Mucosa of descending colon (tissue), 3 donors: ENCODE measurements around the gene CDH12. TPM values are rescaled to one million over a fixed set of nuclear protein-coding genes. Genes with fewer than 3 reads are reported as not detected.

Source experiments
- ATAC-seq: fragments of 200-7000 bp; cut with Tn5 transposase; one replicate; pipeline ENCODE4 v1.9.1; 2020; ENCODE audit warnings: mild to moderate bottlenecking, moderate library complexity
- DNase-seq, 3 donors: peaks; one replicate each; pipeline ENCODE4 v3.0.0-alpha.2; 2020
- H3K36me3 ChIP-seq: fragments of 200-600 bp; one replicate; pipeline ENCODE4 v1.8.0; 2021; ENCODE audit warnings: low read depth, mild to moderate bottlenecking
- H3K4me1 ChIP-seq: fragments of 200-600 bp; one replicate; pipeline ENCODE4 v1.8.0; 2021; ENCODE audit warnings: low read depth, mild to moderate bottlenecking
- H3K4me3 ChIP-seq: fragments of 200-600 bp; one replicate; pipeline ENCODE4 v1.8.0; 2021; ENCODE audit warnings: mild to moderate bottlenecking
- H3K9me3 ChIP-seq: fragments of 200-600 bp; one replicate; pipeline ENCODE4 v1.8.0; 2021; ENCODE audit warnings: mild to moderate bottlenecking
- CTCF ChIP-seq: fragments of 200-600 bp; IDR thresholded peaks from one replicate; pipeline ENCODE4 v1.8.0; 2022; ENCODE audit warnings: antibody characterized with exemption, mild to moderate bottlenecking
- intact Hi-C, 2 donors: fragments of 100-400 bp; cut with DNase I in 1 of 2; cut with micrococcal nuclease in 1 of 2; formaldehyde crosslinking; loops; one replicate each; pipeline versions ENCODE4 v1.11.0 to v1.11.1; 2022; cut with DNase I, micrococcal nuclease
- total RNA-seq, 3 donors: library from RNA; stranded (reverse); fragmentation: NEBNext Ultra II Directional in 2 of 3; extraction: Animal tissue kit (Norgen Biotek cat#: 25700) in 2 of 3; gene quantifications; one replicate each; pipeline versions ENCODE4 v1.2.1 to v1.2.4, GENCODE V29; 2021 to 2023
- donor health status: DM: no; HTN: no; CAD: no; lungs with moderate emphysema.
- donor health status: DM: no; HTN: no; CAD: no.
- donor health status: DM: no; HTN: yes; CAD: no.

Gene CDH12
- total RNA-seq, 3 donors from 2014 or later = 0.14 TPM; not detected in 2

- no peak overlapping the region for H3K4me3 ChIP-seq
- TF ChIP-seq CTCF = no peak
- H3K9me3 ChIP-seq = no peaks in the 10 kb centered on the region
- no peak for DNase-seq
- no peak for ATAC-seq
- H3K36me3 ChIP-seq = no peaks in the 10 kb centered on the region
- intact Hi-C loops = no loop called here
- no peaks in the 10 kb centered on the region for H3K4me1 ChIP-seq
Measured at GRCh38 chr5:21823588-21823987, 1029.6 kb downstream of the CDH12 start.

GRCh38 chr5:21823076-21823574 lies 1030.0 kb downstream of the CDH12 start:
- DNase-seq = no peak
- intact Hi-C loops = no loop called here
- no peaks in the 10 kb centered on the region for H3K36me3 ChIP-seq
- H3K4me1 ChIP-seq = no peaks in the 10 kb centered on the region
- no peak overlapping the region for H3K4me3 ChIP-seq
- no peak for TF ChIP-seq CTCF
- no peak for ATAC-seq
- no peaks in the 10 kb centered on the region for H3K9me3 ChIP-seq

GRCh38 chr5:21820527-21820926 lies 1032.6 kb downstream of the CDH12 start:
- Histone ChIP-seq H3K4me3 (no peak overlapping the region), H3K9me3 (no peaks in the 10 kb centered on the region), H3K4me1 (no peaks in the 10 kb centered on the region), H3K36me3 (no peaks in the 10 kb centered on the region)
- TF ChIP-seq CTCF = no peak
- intact Hi-C loops = no loop called here
- ATAC-seq (no peak), DNase-seq (no peak)

GRCh38 chr5:21818370-21818720 lies 1034.8 kb downstream of the CDH12 start:
- DNase-seq (no peak), ATAC-seq (no peak)
- no peak for TF ChIP-seq CTCF
- H3K36me3 ChIP-seq = no peaks in the 10 kb centered on the region
- H3K4me3 ChIP-seq = no peak overlapping the region
- H3K9me3 ChIP-seq = no peaks in the 10 kb centered on the region
- H3K4me1 ChIP-seq = no peaks in the 10 kb centered on the region
- intact Hi-C loops = no loop called here

- Histone ChIP-seq H3K4me3 (no peak overlapping the region), H3K4me1 (no peaks in the 10 kb centered on the region), H3K9me3 (no peaks in the 10 kb centered on the region), H3K36me3 (no peaks in the 10 kb centered on the region)
- intact Hi-C loops = no loop called here
- no peak for ATAC-seq
- no peak for TF ChIP-seq CTCF
- DNase-seq = no peak
Measured at GRCh38 chr5:21817668-21818369, 1035.3 kb downstream of the CDH12 start.
